ENCODE measurements around the gene BABAM2.
"Not testable (repeated sequence)": the region's sequence is repeated elsewhere in the genome, so short reads cannot be mapped to it uniquely, and the experiment has no call there.

Gene BABAM2

GRCh38 chr2:28085201-28085600, 194.7 kb downstream of the BABAM2 start:
- no peak for DNase-seq

GRCh38 chr2:28086611-28087010, 196.1 kb downstream of the BABAM2 start:
- DNase-seq, result no peak

GRCh38 chr2:28088970-28089369, 198.4 kb downstream of the BABAM2 start:
- DNase-seq, result no peak

GRCh38 chr2:28089486-28089885, 199.0 kb downstream of the BABAM2 start:
- DNase-seq, result no peak

- no peak for DNase-seq
Observed at GRCh38 chr2:28093308-28093707, 202.8 kb downstream of the BABAM2 start.

- no peak for DNase-seq
Observed at GRCh38 chr2:28093768-28094167, 203.2 kb downstream of the BABAM2 start.

GRCh38 chr2:28094739-28095138, 204.2 kb downstream of the BABAM2 start:
- DNase-seq, result no peak

- no peak for DNase-seq
Observed at GRCh38 chr2:28095622-28096021, 205.1 kb downstream of the BABAM2 start.

- DNase-seq, result no peak
Observed at GRCh38 chr2:28096421-28096820, 205.9 kb downstream of the BABAM2 start.

GRCh38 chr2:28098501-28099225, 208.1 kb downstream of the BABAM2 start:
- DNase-seq, result no peak

- no peak for DNase-seq
Observed at GRCh38 chr2:28101123-28101522, 210.6 kb downstream of the BABAM2 start.

- no peak for DNase-seq
Observed at GRCh38 chr2:28101892-28102291, 211.4 kb downstream of the BABAM2 start.

- no peak for DNase-seq
Observed at GRCh38 chr2:28102455-28102874, 211.9 kb downstream of the BABAM2 start.

- DNase-seq, result no peak
Observed at GRCh38 chr2:28103611-28104010, 213.1 kb downstream of the BABAM2 start.

GRCh38 chr2:28108143-28108542, 217.6 kb downstream of the BABAM2 start:
- no peak for DNase-seq

- DNase-seq, result not testable (repeated sequence)
Observed at GRCh38 chr2:28113771-28114170, 223.2 kb downstream of the BABAM2 start.

GRCh38 chr2:28117104-28117596, 226.6 kb downstream of the BABAM2 start:
- DNase-seq, result no peak

GRCh38 chr2:28119631-28120030, 229.1 kb downstream of the BABAM2 start:
- DNase-seq, result no peak

GRCh38 chr2:28128281-28128950, 237.9 kb downstream of the BABAM2 start:
- no peak for DNase-seq

- DNase-seq, result no peak
Observed at GRCh38 chr2:28129955-28130695, 239.6 kb downstream of the BABAM2 start.

- DNase-seq, result no peak
Observed at GRCh38 chr2:28133778-28134177, 243.2 kb downstream of the BABAM2 start.

GRCh38 chr2:28134262-28134812, 243.8 kb downstream of the BABAM2 start:
- no peak for DNase-seq

- DNase-seq, result no peak
Observed at GRCh38 chr2:28134857-28135256, 244.3 kb downstream of the BABAM2 start.

Data from CD4-positive, alpha-beta T cell treated with Interleukin-4 for 1 hour (primary cell).